NT2/D1 (cell line): ENCODE data around the gene PLCXD1.
"Not testable (repeated sequence)": the region's sequence is repeated elsewhere in the genome, so short reads cannot be mapped to it uniquely, and the experiment has no call there.

Experiments used
- DNase-seq: peaks from one replicate; pipeline ENCODE4 v3.0.0-alpha.2; 2011; ENCODE audit warnings: low read depth, low spot score
- H3K27me3 ChIP-seq: 2 replicates; pipeline ENCODE4 v1.6.0; 2011; ENCODE audit warnings: mild to moderate bottlenecking; ENCODE audit not compliant: insufficient read length, insufficient read depth
- H3K36me3 ChIP-seq: 2 replicates; pipeline ENCODE4 v1.6.1; 2011; ENCODE audit warnings: mild to moderate bottlenecking, low read length, mixed read lengths; ENCODE audit not compliant: insufficient read depth, insufficient read length
- H3K4me1 ChIP-seq: 2 replicates; pipeline ENCODE4 v1.5.1; 2011; ENCODE audit not compliant: insufficient read depth, insufficient read length
- H3K4me3 ChIP-seq: 2 replicates; pipeline ENCODE4 v1.5.1; 2011; ENCODE audit warnings: low read depth; ENCODE audit not compliant: insufficient read length
- H3K9ac ChIP-seq: 2 replicates; pipeline ENCODE4 v1.6.0; 2011; ENCODE audit warnings: low read depth; ENCODE audit not compliant: insufficient read length
- H3K9me3 ChIP-seq: 2 replicates; pipeline ENCODE4 v1.5.1; 2011; ENCODE audit warnings: mild to moderate bottlenecking, low read length; ENCODE audit not compliant: insufficient read depth
- SUZ12 ChIP-seq: IDR thresholded peaks from 2 replicates; pipeline ENCODE4 v1.6.1; 2011; ENCODE audit not compliant: insufficient read length, insufficient read depth; ENCODE audit errors: extremely low read depth
- YY1 ChIP-seq: IDR thresholded peaks from 2 replicates; pipeline ENCODE4 v1.6.1; 2011; ENCODE audit not compliant: insufficient read length, insufficient read depth
- ZNF274 ChIP-seq: IDR thresholded peaks from 2 replicates; pipeline ENCODE4 v1.6.1; 2011; ENCODE audit warnings: mild to moderate bottlenecking, low read depth, low read length

PLCXD1 gene

DNA sequence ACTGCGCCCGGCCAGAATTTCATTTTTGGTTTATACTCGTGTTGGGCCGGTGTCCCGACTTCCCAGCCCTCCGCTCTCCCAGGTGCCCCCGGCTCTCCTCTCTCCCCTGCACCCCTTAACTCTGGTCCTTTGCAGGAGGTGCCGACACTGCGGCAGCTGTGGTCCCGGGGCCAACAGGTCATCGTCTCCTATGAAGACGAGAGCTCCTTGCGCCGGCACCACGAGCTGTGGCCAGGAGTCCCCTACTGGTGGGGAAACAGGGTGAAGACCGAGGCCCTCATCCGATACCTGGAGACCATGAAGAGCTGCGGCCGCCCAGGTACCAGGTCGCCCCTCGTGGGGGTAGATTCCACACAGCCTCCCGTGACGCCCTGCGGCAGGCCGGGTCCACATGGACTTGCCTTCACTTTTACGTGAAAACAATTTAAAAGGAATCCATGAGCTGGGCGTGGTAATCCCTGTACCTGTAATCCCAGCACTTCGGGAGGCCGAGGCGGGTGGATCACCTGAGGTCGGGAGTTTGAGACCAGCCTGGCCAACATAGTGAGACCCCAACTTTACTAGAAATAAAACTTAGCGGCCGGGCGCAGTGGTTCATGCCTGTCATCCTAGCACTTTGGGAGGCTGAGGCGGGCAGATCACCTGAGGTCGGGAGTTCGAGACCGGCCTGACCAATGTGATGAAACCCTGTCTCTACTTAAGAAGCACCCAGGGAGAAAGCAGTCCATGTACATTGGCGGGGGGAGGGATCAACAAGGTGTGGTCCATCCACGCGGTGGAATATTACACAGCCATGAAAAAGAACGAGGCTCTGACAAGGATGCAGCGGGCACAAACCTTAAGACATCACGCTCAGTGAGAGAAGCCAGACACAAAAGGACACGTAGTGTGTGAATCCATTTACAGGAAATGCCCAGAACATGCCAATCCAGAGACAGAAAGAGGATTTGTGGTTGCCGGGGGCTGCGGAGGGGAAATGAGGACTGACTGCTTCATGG is 12.0 kb downstream of the PLCXD1 start:
- DNase-seq, result no peak
- Histone ChIP-seq H3K36me3 (peaks cover 69% of the 10 kb centered on the region), H3K4me3 (no peak overlapping the region), H3K4me1 (peaks cover 4% of the 10 kb centered on the region), H3K9ac (no peak overlapping the region), H3K9me3 (no peaks in the 10 kb centered on the region), H3K27me3 (no peaks in the 10 kb centered on the region)
- no peak for TF ChIP-seq SUZ12
- TF ChIP-seq ZNF274, result no peak
- no peak for TF ChIP-seq YY1

DNA sequence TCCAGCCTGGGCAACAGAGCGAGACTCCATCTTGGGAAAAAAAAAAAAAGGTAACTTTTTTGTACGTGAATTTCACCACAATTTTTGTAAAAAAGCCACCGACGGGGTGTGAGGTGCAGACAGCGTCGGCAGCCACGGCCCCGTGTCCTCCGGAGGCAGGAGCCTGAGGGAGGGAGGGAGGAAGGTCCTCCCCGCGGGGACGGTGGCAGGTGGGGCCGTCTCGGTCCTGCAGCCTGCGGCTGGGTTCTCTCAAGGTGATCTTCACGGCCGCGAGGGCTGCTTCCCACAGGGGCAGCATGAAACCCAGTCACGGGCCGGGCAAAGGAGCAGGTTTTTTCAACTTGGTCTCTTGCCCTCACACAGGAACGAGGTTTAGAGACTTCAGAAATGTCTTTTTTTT is 14.0 kb downstream of the PLCXD1 start:
- DNase-seq, result no peak
- H3K9me3 ChIP-seq, result no peaks in the 10 kb centered on the region
- H3K36me3 ChIP-seq, result peaks cover 67% of the 10 kb centered on the region
- no peaks in the 10 kb centered on the region for H3K4me1 ChIP-seq
- H3K9ac ChIP-seq, result no peak overlapping the region
- TF ChIP-seq YY1 (no peak), SUZ12 (no peak), ZNF274 (no peak)
- no peaks in the 10 kb centered on the region for H3K27me3 ChIP-seq
- no peak overlapping the region for H3K4me3 ChIP-seq

DNA sequence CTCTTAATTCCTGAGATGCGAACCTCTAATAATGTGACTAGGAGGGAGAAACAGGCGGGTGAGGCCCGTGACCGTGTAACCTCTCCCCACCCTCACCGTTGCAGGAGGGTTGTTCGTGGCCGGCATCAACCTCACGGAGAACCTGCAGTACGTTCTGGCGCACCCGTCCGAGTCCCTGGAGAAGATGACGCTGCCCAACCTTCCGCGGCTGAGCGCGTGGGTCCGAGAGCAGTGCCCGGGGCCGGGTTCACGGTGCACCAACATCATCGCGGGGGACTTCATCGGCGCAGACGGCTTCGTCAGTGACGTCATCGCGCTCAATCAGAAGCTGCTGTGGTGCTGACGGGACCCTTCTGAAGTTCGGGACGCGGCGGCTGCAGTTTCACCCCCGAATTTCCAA is 17.8 kb downstream of the PLCXD1 start:
- Histone ChIP-seq H3K4me1 (no peaks in the 10 kb centered on the region), H3K9me3 (no peaks in the 10 kb centered on the region), H3K9ac (no peak overlapping the region), H3K4me3 (no peak overlapping the region), H3K36me3 (peaks cover 60% of the 10 kb centered on the region), H3K27me3 (no peaks in the 10 kb centered on the region)
- DNase-seq, result no peak
- TF ChIP-seq SUZ12, result no peak
- no peak for TF ChIP-seq YY1
- TF ChIP-seq ZNF274, result no peak

DNA sequence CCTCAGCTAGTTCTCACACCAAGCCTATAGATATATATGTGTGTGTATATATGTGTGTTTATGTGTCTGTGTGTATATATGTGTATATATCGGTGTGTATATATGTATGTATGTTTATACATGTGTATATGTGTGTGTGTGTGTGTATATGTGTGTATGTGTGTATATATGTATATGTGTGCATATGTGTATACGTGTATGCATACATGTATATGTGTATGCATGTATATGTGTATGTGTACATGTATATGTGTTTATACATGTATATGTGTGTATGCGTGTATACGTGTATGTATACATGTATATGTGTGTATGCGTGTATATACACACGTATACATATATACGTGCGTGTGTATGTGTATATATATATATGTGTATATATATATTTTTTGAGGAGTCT is 19.2 kb downstream of the PLCXD1 start:
- peaks cover 59% of the 10 kb centered on the region for H3K36me3 ChIP-seq
- no peak for DNase-seq
- TF ChIP-seq SUZ12 (no peak), ZNF274 (no peak), YY1 (no peak)

DNA sequence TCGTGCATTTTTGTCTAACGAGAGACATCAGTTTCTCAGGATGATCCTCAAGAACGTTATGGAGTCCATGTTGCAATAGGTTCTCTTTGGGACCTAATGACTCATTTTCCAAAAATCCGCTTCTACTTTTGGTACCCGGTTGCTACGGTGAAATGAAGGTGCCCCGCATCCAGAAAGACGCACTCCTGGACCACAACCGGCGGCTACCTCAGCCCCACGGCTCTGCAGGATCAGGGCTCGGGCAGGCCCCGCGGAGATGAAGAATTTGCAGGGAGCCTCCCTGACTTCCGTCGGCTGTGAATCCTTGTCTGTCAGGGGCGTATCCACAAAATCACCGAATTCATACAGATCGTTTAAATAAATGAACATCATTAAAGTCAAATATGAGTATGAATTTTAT is 21.8 kb downstream of the PLCXD1 start:
- no peaks in the 10 kb centered on the region for H3K4me1 ChIP-seq
- DNase-seq, result no peak
- peaks cover 75% of the 10 kb centered on the region for H3K36me3 ChIP-seq
- no peaks in the 10 kb centered on the region for H3K9me3 ChIP-seq
- TF ChIP-seq YY1, result no peak
- TF ChIP-seq SUZ12, result no peak
- TF ChIP-seq ZNF274, result no peak
- H3K4me3 ChIP-seq, result no peak overlapping the region
- no peaks in the 10 kb centered on the region for H3K27me3 ChIP-seq
- H3K9ac ChIP-seq, result no peak overlapping the region

More for the DNA sequence above, 19.2 kb downstream of the PLCXD1 start:
- no peaks in the 10 kb centered on the region for H3K4me1 ChIP-seq
- H3K9me3 ChIP-seq, result no peaks in the 10 kb centered on the region
- H3K9ac ChIP-seq, result no peak overlapping the region
- H3K27me3 ChIP-seq, result no peaks in the 10 kb centered on the region
- no peak overlapping the region for H3K4me3 ChIP-seq

DNA sequence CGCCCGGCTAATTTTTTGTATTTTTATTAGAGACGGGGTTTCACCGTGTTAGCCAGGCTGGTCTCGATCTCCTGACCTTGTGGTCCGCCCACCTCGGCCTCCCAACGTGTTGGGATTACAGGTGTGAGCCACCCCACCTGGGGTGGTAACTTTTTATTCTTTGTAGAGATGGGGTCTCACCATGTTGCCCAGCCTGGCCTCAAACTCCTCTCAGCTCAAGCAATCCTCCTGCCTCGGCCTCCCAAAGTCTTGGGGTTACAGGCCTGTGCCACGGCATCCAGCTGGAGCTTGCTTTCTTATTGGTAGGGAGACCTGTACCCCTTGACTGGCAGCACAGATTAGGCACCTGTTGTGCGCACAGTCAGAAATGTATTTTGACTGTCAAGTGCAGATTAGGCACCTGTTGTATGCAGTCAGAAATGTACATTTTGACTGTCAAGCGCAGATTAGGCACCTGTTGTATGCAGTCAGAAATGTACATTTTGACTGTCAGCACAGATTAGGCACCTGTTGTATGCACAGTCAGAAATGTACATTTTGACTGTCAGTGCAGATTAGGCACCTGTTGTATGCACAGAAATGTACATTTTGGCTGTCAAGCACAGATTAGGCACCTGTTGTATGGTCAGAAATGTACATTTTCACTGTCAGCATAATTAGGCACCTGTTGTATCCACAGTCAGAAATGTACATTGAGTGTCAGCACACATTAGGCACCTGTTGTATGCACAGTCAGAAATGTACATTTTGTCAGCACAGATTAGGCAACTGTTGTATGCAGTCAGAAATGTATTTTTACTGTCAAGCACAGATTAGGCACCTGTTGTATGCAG is 24.8 kb downstream of the PLCXD1 start:
- DNase-seq, H3K9ac ChIP-seq, H3K4me3 ChIP-seq, H3K4me1 ChIP-seq, H3K9me3 ChIP-seq, H3K27me3 ChIP-seq: not testable (repeated sequence)
- H3K36me3 ChIP-seq, result peaks cover 72% of the 10 kb centered on the region

DNA sequence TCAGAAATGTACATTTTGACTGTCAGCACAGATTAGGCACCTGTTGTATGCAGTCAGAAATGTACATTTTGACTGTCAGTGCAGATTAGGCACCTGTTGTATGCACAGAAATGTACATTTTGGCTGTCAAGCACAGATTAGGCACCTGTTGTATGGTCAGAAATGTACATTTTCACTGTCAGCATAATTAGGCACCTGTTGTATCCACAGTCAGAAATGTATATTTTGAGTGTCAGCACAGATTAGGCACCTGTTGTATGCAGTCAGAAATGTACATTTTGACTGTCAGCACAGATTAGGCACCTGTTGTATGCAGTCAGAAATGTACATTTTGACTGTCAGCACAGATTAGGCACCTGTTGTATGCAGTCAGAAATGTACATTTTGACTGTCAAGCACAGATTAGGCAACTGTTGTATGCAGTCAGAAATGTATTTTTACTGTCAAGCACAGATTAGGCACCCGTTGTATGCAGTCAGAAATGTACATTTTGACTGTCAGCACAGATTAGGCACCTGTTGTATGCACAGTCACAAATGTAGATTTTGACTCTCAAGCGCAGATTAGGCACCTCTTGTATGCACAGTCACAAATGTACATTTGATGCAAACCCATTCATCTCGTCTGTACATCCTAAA is 25.6 kb downstream of the PLCXD1 start:
- H3K9ac ChIP-seq, H3K4me1 ChIP-seq, H3K4me3 ChIP-seq, H3K9me3 ChIP-seq, DNase-seq, H3K27me3 ChIP-seq: not testable (repeated sequence)
- peaks cover 74% of the 10 kb centered on the region for H3K36me3 ChIP-seq
